NCI-H1417 treated with DMSO at 0.1 percent for 48 hours (cell line): ENCODE measurements around the gene GRAMD1B.
A peak's percentile ranks its signal among the peaks of the same experiment; 100 is the strongest.
"Not testable (repeated sequence)": the region's sequence is repeated elsewhere in the genome, so short reads cannot be mapped to it uniquely, and the experiment has no call there.

Experiments used
- DNase-seq: peaks from one replicate; lab custom pipeline; 2025; lab: John Stamatoyannopoulos, UW

Gene GRAMD1B

DNA sequence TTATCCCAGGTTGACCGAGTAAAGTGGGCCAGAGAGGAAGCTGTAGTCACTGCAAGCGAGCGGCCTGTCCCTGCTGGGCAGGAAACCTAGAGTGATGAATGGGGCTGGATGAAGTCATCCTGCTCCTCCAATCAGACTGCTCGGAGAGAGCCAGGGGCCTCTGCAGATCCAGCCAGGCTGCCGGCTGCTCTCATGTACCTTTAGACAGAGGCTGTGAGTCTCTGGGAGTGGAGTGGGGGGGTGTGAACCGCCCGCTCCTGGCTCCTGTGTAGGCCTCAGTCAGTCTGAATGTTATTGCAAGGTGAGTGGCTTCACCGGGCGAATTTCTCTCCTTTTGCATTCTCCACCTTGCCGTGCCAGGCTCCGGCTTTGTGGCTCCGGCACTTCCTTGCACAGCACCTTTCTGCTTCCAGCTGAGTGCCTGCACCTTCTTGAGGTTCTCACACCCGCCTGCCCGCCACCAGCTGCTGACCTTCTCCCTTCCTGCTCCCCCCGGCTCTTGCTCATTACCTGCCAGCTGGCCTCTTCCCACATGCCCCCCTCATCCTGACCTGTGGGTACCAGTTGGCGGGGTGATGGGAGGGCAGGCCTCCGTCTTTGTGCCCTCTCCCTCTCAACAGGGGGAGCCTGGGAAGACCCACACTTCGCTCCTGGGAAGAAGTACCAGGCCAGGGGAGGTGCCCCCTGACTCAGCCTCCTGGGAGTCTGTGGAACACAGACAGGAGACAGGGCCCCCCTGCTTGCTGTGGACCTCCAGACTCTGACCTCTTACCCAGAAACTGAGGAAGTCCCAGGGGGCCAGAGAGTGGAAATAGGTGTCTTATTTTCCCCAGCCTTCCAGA, 79.9 kb downstream of the GRAMD1B start:
- DNase-seq: peak; percentile 72

DNA sequence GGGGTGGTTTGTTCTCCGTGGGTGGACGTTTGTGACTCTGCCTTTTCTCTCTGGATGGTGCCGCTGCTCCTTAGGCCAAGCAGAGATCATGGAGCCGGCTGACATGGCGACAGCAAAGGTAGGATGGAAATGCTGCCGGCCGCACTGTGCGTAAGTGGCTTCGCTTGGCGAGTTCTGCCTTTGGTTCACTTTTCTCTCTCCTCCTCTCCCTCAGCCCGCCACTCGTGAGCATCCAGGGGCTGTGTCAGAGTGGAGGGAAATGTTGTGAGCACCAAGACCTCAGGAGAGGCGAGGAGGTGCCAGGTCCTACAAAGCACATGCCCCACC, 80.5 kb downstream of the GRAMD1B start:
- no peak for DNase-seq

DNA sequence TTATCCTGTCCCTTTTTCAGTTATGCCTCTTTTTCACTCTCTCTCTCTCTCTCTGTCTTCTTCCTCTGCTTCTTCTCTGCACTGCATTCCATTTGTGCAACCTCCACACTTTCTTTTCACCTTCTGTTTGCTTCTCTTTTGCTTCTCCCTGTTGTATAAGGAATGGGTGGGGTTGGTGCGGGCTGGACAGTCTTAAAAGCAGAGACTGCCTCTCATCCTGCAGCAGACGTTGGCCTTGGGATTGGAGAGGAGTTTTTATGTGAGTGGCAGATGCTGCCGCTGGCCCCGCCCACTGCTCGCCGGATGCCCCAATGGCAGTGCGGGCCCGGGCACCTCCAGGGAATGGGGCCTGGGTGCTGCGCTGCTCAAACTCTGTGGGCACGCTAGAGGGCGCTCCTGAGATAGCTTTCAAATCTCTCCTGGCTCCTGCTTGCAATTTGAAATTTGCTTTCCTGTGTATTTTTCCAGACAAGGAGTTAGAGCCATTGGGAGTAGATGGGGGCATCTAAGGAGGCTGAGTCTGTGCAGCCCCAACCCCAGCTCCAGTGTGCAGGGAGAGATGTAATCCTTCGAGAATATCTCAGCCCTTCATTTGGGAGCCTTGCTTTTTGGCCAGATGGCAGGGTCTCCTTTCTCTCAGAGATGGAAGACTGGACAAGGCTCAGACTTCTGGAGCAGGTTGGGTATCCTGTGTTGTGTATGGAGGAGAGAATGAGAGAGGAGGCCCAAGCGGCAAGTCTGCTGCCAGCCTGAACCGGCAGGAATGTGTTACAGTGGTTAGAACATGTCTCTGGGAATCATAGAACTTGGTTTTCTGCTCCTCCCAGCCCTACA, 81.2 kb downstream of the GRAMD1B start:
- DNase-seq: peak; percentile 83

DNA sequence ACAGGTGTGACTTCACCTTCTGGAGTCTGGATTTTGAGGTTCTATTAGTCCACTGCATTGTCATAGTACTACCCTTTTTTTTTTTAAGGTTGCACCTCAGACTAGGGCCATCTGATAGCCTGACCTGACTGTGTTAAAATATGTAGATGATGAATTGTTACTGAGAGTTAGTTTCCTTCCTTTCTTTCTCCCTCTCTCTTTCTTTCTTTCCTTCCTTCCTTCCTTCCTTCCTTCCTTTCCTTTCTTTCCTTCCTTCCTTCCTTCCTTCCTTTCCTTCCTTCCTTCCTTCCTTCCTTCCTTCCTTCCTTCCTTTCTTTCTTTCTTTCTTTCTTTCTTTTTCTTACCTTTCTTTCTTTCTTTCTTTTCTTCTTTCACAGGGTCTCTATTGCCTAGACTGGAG, 83.2 kb downstream of the GRAMD1B start:
- DNase-seq: not testable (repeated sequence)

DNA sequence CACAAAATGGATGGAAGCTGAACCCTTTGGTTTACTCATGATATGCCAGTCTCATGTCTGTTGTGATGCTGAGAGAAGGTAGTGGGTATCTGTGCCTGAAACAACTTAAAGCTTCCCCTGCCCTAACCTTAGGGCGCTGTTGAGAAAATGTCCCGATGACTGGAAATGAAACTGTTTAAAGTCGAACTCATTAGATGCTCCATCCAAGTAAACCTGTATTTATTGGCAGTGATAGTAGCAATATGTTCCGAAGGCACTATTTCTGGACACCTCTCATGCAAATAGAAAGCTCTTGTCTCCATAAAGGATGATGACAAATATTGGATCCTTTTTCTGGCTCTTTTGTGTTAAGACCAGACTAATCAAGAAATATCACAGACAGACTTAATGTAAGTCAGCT, 86.2 kb downstream of the GRAMD1B start:
- no peak for DNase-seq

DNA sequence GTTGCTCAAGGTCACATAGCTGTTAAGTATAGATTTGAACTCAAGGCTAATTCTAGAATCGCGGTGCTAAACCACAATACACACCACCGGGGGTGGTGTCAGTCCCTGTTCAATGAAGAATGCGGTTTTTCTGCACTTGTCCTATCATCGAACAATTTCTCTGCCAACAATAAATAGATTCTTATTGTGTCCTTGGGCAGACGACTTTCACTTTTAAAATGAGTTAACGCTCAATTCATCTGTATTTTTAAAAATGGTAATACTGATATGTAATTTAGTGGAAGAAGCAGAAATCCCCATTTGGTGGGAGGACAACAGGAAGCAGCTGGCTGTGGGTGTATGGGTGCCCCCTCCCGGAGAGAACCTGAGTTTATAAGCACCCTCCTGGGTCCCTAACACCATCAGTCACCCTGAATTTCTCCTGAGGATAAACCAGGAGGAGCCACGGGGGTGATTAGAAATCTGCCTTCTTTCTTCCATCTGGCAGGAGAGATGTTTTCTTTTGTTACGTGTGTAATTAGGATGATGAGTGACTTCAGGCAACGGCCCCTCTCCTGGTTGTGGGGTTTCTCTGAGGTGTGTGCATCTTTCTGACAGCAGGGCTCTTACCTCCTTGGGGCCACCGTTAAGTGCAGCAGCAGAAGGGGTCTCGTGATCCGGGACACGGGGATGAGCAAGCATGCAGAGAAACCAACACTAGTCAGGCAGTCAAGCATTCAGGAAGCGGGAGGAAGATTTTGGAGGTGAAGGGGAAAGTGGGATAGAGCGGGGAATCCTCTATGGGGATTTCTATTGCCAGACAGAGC, 87.7 kb downstream of the GRAMD1B start:
- no peak for DNase-seq

DNA sequence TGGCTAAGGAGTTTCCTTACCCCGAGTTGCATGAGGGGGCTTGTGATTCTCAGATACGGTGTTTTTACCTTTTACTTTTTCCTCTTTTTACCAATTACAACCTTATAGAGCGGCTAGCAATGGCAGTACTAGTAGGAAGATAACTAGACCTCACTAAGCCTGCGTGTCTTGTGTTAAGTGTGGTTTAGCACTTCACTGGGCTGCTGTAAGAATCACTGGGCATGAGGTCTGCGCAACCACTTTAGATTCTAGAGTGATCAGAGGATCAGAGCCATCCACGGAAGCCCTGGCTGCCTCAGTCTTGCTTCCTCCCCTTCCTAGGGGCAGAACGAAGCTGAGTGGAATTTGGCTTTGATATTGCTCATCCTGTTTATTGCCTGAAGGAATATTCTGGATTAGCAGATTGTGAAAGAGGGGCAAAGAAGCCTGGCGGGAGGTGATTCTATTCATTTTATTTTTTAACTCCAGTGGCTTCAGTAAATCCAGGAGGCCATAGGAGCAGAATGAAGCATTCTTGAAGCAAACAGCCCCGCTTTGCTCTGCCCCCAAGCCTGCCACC, 88.5 kb downstream of the GRAMD1B start:
- DNase-seq: no peak

DNA sequence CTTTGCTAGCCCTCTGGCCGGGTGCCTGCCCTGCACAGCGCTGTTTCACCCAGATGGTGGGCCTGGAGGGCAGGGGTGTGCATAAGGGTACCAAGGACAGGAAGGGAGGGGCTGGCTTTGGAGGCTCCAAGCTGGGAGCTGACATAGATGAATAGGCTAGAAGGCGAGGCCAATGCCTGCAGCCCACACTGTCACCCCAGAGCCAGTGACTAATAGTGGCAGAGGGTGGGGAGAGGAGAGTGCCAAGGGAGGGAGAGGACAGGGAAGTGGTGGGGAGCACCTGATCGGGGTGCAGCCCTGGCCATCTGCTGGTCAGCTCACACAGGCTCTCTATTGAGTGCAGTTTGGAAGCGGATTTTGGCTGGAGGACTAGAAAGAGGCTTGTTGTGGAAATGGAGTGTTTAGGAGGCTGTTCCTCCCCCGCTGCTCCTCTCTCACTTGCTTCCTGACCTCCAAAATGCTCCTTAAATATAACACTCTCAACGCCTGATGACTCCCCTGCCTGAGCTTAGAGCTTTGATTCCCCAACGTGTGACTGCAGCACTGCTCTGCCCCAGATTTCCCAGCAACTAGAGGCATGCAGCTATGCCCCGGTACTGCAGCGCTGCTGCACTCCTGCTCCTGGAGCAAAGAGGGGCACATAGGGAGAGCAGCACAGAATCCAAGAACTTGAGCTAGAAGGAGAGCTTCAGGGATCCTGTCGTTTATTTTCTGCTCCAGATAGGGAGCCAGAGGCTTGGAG, 89.2 kb downstream of the GRAMD1B start:
- DNase-seq: no peak

DNA sequence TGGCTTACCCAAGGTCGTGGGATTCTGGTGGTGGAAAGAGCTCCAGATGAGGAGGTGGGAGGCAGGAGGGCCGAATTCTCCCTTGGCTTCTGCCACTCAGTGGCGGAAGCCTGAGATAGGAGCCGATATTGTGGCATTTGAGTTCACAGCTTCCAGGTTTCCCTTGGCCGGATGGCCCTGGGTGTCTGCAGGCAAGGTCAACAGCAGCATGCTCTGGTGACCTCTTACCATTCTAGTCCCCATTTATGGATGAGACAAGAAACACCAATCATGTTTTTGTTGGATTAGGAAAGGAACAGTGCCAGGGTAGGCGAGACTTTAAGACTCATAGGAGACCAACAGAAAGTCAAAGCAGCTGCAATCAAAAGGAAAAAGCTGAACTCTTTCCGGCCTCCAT, 89.7 kb downstream of the GRAMD1B start:
- no peak for DNase-seq

DNA sequence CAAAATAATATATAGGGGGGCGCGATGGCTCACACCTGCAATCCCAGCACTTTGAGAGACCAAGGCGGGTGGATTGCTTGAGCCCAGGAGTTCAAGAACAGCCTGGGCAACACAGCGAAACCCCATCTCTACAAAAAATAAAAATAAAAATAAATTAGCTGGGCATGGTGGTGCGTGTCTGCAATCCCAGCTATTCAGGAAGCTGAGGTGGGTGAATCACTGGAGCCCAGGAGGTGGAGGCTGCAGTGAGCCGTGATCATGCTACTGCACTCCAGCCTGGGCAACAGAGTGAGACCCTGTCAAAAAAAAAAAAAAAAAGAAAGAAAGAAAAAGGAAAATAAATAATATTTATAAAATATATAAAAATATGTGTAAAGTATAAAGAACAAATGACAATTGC, 90.4 kb downstream of the GRAMD1B start:
- not testable (repeated sequence) for DNase-seq

DNA sequence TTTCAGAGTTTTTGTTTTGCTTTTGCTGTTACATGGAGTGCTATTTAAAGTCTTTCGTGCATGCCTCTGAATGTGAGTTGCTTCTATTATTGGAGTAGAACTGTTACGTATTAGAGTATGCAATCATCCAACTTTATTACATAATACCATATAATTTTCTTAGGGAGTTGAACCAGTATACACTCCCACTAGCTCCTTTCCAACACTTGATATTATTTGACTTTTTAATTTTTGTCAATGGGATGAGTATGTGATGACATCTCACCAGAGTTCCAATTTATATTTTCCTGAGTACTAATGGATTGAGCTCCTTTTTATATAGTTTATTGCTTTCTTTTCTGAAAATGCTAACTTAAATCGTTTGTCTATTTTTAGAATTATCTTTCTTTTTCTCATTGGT, 90.9 kb downstream of the GRAMD1B start:
- DNase-seq: no peak

DNA sequence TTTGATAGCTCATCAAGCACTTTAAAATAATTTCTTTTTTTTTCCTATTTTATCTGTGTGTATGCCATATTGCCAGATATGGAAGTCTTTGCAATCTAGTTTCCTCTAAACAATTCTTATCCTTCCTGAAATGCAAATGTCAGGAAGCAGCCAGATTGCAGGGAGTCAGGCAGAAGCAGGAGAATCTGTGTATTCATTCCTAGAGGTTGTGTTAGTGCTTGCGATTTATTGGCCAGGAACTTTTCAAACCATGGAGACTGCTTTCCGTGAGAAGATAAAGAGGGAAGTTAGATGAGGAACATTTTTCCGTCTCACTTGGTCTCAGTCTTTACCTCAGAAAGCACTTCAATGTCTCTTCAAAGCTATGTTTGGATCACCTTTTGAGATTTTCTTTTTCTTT, 91.9 kb downstream of the GRAMD1B start:
- no peak for DNase-seq

DNA sequence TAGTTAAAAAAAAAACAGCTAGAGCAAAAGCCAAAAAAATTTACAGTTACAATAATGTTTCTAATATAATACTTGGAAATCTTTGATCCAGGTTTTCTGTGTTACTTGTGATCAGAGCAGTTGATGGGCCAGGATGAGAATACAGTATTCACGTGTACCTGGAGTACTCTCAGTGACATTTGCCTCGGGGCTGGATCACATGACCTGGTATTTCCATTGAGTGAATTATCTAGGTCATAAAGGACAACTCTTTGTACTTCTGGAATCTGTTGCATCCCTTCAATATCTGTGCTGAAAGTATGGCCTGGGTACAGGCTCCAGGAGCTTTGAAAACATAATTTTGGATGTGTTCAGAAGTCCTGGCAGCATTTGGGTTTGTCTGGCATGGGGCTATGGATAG, 93.5 kb downstream of the GRAMD1B start:
- DNase-seq: no peak

DNA sequence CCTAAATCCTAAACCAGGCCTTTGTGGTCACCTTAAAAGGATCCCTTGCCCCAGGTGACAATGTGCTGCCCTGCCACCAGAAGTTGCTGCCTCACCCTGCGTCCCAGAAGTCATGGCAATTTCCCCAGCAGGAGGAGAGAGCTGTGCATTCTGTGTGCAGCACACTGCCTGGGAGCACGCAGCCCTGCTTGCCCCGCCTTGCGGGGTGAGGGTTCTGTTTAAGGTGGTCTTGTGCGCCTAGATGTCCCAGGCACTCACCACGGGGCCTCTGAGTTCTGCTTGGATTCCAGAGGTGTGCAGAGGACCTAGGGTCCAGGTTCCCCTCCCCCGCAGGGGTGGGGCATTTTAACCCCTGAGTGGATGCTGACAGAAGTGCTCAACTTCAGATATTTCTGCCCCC, 95.0 kb downstream of the GRAMD1B start:
- no peak for DNase-seq

DNA sequence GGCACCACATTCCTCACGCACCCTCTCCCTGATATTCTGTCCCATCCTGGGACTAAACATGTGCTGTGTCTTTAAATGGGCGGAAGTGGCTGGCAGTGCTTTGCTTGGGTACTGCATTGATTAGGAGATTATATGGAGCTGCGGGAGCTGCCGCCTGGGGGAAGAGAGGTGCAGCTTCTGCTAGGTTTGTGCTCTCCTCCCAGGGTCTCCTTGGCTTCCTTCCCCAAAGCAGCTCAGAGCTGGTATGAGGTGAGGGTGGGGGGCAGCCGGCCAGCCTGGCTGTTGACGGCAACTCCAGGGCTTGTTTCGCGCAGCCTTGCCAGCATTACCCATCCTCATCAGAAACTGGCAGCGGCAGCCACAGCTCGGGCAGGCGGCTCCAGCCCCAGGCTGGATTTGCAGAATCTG, 95.4 kb downstream of the GRAMD1B start:
- no peak for DNase-seq

DNA sequence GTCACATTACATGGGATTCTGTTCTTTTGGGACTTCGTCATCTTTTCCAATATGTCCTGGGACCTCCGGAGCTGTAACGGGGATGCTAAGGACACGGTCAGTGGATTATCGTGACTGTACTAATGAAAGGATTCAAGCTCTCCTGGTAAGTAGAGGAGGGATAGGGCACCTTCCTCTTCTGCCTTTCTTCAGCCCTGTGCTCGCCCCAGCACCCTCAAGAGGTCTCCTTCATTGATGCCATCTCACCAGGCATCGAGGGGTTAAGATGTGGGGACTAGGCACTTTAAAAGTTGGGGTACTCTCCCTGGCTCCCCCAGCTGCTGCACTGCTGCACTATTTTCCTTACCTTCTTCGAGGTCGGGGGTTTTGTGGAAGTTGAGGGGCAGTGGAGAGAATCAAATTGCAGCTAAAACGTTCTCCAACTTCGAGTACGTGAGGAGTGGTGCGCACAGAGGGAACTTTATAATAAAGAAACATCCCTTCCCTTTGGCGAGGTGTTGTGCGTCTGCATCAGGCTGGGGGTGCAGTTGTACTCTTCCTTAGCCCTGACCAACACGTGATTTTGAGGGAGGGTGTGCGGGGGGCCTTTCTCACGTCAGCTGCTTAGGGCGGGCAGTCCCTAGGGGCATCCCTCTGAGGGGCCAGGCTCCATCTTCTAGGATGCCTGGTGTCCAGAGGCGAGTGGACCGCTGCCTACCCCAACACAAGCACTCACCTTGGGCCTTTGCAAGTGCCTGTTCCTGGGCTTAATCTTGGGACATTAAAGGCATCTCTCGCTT, 96.1 kb downstream of the GRAMD1B start:
- no peak for DNase-seq

DNA sequence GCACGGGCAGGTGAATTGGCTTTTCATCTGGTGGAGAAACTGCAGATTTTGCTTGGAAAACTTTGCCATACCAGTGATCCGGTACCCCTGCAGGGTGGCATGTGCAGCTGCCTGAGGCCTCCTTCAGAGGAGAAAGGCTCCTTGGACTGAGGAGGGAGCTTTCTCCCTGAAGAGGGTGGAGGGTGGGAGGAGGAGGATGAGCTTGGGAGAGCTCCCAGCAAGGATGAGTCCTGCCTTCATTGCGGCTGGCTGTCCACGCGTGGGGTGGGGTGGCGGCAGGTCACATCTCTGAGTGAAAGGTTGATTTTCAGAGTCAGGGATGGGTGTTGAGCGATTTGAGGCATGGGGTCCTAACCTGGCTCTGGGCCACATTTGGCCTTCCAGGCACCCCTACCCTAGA, 96.8 kb downstream of the GRAMD1B start:
- DNase-seq: no peak

DNA sequence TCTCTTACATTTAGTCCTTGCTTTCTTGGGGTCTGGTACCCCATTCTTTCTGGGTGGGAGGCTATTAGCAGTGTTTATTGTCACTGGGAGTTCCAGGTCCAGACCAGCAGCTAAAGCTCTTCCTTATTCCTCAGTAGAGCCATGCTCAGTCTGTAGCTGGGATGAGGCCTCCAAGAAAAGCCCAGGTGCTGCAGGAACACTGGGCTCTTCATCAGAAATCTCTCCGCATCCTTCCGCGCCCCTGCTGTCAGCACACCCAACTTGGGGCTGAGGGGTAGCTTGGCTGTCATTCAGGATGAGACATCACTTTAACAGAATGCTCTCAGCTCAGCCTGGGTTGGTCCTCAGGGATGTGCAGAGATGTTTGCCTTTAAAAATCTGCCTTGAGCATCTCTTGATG, 97.5 kb downstream of the GRAMD1B start:
- no peak for DNase-seq

DNA sequence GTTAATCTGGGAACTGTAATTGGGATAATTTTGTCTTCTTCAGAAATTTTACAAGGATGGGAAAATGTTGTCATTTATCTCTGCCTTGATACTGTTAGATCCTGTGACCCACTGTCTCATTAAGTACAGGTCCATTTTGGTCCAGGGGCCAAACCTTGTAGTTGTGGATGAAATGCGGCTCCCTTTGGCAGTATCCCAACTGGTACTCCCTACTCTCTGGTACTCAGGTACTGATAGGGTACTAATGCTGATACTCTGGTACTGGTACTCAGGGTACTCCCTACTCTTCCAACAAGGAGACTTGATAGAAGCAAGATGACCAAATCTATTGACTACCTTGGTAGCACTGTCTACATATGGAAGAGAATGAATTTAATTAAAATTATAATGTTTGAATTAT, 97.9 kb downstream of the GRAMD1B start:
- DNase-seq: no peak

DNA sequence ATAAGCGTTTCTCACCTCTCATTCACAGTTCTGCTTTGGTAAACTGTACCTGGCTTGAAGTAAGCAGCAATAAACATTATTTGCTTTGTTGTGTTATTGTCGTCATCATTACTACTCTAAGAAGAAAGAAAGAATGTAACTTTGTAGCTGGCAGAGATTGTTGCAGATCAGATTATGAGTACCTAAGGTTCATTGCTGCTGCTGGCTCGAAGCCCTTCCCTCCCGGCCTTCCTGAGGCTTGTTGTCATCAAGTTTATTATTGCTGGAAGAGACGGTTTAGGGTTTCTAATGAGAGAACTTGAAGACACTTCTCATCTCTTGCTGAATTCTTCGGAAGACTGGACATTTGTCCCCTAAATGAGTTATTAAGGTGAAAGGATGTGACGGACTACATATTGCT, 101.3 kb downstream of the GRAMD1B start:
- no peak for DNase-seq

DNA sequence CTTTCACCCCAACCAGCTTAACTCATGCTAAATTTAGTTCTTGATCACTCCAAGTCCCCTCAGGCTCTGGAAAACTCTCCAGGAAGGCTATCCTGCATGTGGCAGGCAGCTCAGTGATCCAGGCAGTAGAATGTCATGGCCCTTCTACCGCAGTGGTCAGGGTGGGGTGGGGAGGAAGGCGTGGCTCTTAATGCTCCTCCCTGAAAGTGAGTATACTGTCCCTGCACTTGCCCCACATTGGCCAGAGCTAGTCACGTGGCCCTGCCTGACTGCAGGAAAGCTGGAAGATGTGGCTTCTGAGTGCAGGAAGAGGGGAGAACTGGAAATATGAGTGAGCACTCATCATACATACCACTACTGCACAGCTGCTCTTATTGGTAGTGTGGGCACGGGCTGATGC, 102.1 kb downstream of the GRAMD1B start:
- DNase-seq: no peak
